Breast epithelium (tissue), 3 donors: ENCODE measurements around the gene NOD1.

Experiments
- POLR2A ChIP-seq: fragments of 450-650 bp; IDR thresholded peaks from one replicate; pipeline ENCODE4 v1.6.1; 2016; ENCODE audit warnings: antibody characterized with exemption, mild to moderate bottlenecking, moderate library complexity
- TF ChIP-seq, protein P1 (sequence below), 3 donors: fragments of 450-650 bp; IDR thresholded peaks; one replicate each; pipeline ENCODE4 v1.5.1; 2016 to 2017; ENCODE audit warnings: antibody characterized with exemption in 3 of 3, mild to moderate bottlenecking in 3 of 3, moderate library complexity in 3 of 3

DNA sequence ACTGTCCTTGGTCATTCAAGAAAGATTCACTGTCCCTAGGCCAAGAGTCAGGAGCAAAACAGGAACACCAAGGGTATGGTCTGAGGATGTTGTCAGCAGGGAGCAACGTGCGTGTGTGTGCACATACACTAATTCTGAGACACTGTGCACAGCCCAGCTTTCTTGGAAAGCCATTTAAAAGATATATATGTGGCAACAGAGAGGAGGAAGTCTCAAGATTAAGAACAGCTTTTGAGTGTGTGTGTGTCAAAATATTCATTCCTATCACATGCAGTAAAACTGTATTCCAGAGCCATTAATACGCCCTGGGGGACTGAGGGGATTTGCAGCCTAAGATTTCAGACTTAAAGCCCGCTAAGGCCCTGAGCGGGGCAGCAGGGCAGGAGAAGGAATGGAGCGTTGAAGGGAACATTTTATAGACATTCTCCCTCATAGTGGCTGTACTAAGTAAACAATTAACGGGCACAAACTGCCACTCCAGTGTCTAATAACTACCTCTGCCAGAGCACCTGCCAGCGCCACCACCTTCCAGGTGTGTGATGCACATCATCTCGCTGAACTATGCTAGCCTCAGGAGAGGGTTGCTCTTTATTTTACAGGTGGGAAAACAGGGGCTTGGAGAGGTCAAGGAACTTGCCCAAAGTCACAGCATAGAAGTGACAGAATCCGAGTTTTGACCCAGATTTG, 2.0 kb downstream of the NOD1 start:
- TF ChIP-seq, protein P1, sequence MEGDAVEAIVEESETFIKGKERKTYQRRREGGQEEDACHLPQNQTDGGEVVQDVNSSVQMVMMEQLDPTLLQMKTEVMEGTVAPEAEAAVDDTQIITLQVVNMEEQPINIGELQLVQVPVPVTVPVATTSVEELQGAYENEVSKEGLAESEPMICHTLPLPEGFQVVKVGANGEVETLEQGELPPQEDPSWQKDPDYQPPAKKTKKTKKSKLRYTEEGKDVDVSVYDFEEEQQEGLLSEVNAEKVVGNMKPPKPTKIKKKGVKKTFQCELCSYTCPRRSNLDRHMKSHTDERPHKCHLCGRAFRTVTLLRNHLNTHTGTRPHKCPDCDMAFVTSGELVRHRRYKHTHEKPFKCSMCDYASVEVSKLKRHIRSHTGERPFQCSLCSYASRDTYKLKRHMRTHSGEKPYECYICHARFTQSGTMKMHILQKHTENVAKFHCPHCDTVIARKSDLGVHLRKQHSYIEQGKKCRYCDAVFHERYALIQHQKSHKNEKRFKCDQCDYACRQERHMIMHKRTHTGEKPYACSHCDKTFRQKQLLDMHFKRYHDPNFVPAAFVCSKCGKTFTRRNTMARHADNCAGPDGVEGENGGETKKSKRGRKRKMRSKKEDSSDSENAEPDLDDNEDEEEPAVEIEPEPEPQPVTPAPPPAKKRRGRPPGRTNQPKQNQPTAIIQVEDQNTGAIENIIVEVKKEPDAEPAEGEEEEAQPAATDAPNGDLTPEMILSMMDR (IDR thresholded peaks at IDR 0.05): no peak
- TF ChIP-seq POLR2A: no peak
